HepG2 (cell line): ENCODE measurements around the gene CPAMD8. TPM values are rescaled to one million over a fixed set of nuclear protein-coding genes. Genes with fewer than 3 reads are reported as not detected.

Experiments
- AHR ChIP-seq: IDR thresholded peaks from 2 replicates; pipeline ENCODE4 v1.6.1; 2018; ENCODE audit warnings: missing genetic modification reagents, missing compliant biosample characterization
- ARID2 ChIP-seq: sonication (generic); formaldehyde crosslinking; IDR thresholded peaks from 2 replicates; pipeline ENCODE4 v1.8.1; 2022; ENCODE audit warnings: mild to moderate bottlenecking, missing genetic modification reagents, borderline replicate concordance
- CEBPG ChIP-seq: IDR thresholded peaks from 2 replicates; pipeline ENCODE4 v1.6.1; 2016
- DNMT3B ChIP-seq: conservative IDR thresholded peaks from 2 replicates; pipeline ENCODE4 v1.6.1; 2016; ENCODE audit warnings: missing biosample characterization, control low read depth
- FOXA3 ChIP-seq: IDR thresholded peaks from 2 replicates; pipeline ENCODE4 v1.6.1; 2016; ENCODE audit warnings: missing genetic modification reagents, missing compliant biosample characterization
- HCFC1 ChIP-seq: fragments of 150-350 bp; IDR thresholded peaks from 2 replicates; pipeline ENCODE4 v1.6.1; 2014; ENCODE audit warnings: low read depth, low read length
- HDAC1 ChIP-seq: sonication (generic); formaldehyde crosslinking; IDR thresholded peaks from 2 replicates; pipeline ENCODE4 v1.5.1; 2020; ENCODE audit warnings: mild to moderate bottlenecking, missing genetic modification reagents
- HIVEP1 ChIP-seq: sonication (generic); formaldehyde crosslinking; IDR thresholded peaks from 2 replicates; pipeline ENCODE4 v1.4.0; 2020; ENCODE audit warnings: mild to moderate bottlenecking, missing genetic modification reagents
- IKZF4 ChIP-seq: sonication (generic); formaldehyde crosslinking; IDR thresholded peaks from 2 replicates; pipeline ENCODE4 v1.5.1; 2020; ENCODE audit warnings: borderline replicate concordance, mild to moderate bottlenecking, low read depth, missing genetic modification reagents; ENCODE audit errors: not compliant biosample characterization
- KAT7 ChIP-seq: IDR thresholded peaks from 2 replicates; pipeline ENCODE4 v1.6.1; 2018; ENCODE audit warnings: borderline replicate concordance, missing compliant biosample characterization
- MAFK ChIP-seq, 2 experiments: IDR thresholded peaks in 1 of 2; conservative IDR thresholded peaks in 1 of 2; 2 replicates each; pipeline ENCODE4 v1.6.1; 2011; ENCODE audit warnings: improper control_type of control experiment in 2 of 2, low read length in 2 of 2
- NBN ChIP-seq: fragments of 450-650 bp; conservative IDR thresholded peaks from 2 replicates; pipeline ENCODE4 v1.6.1; 2017
- NKX3-1 ChIP-seq: sonication (generic); formaldehyde crosslinking; IDR thresholded peaks from 2 replicates; pipeline ENCODE4 v1.5.0; 2020; ENCODE audit warnings: missing genetic modification reagents
- TEF ChIP-seq: sonication (generic); formaldehyde crosslinking; IDR thresholded peaks from 2 replicates; pipeline ENCODE4 v1.5.0; 2020; ENCODE audit warnings: missing genetic modification reagents
- ZKSCAN5 ChIP-seq: sonication (generic); formaldehyde crosslinking; IDR thresholded peaks from 2 replicates; pipeline ENCODE4 v1.5.1; 2020; ENCODE audit warnings: mild to moderate bottlenecking, missing genetic modification reagents
- ZNF343 ChIP-seq: sonication (generic); formaldehyde crosslinking; IDR thresholded peaks from 2 replicates; pipeline ENCODE4 v1.4.0; 2020; ENCODE audit warnings: mild to moderate bottlenecking, missing genetic modification reagents
- ZNF468 ChIP-seq: sonication (generic); formaldehyde crosslinking; IDR thresholded peaks from 2 replicates; pipeline ENCODE4 v1.8.0; 2022; ENCODE audit warnings: mild to moderate bottlenecking, moderate library complexity, missing genetic modification reagents
- ZNF580 ChIP-seq: IDR thresholded peaks from 2 replicates; pipeline ENCODE4 v1.6.1; 2016; ENCODE audit warnings: low read depth, borderline replicate concordance
- ZNF710 ChIP-seq: sonication (generic); formaldehyde crosslinking; IDR thresholded peaks from 2 replicates; pipeline ENCODE4 v1.5.0; 2020; ENCODE audit warnings: mild to moderate bottlenecking, missing genetic modification reagents, borderline replicate concordance
- ZSCAN31 ChIP-seq: sonication (generic); formaldehyde crosslinking; IDR thresholded peaks from 2 replicates; pipeline ENCODE4 v1.5.0; 2020; ENCODE audit warnings: low read depth, mild to moderate bottlenecking, missing genetic modification reagents
- polyA plus RNA-seq, 8 experiments: library from polyadenylated mRNA; depleted of rRNA in 3 of 8; stranded (reverse) in 7 of 8; unstranded in 1 of 8; fragments of >200 nt; fragmentation: Illumina TruSeq in 4 of 8; extraction: Trizol in 4 of 8; gene quantifications; 2 replicates each; pipeline versions ENCODE4 v1.2.1 to v1.2.3, GENCODE V29; 2011 to 2016; ENCODE audit warnings: low read depth in 4 of 8, missing spikeins in 1 of 8, mixed read lengths in 1 of 8; ENCODE audit not compliant: insufficient read depth in 1 of 8
- total RNA-seq, 5 experiments: library from RNA; depleted of rRNA; stranded (reverse); fragments of >200 nt; fragmentation: Illumina TruSeq; extraction: Trizol; gene quantifications; 2 replicates each; pipeline ENCODE4 v1.2.3, GENCODE V29; 2016; ENCODE audit warnings: low read depth in 1 of 5
- TF ChIP-seq, protein P1 (sequence below): sonication (generic); formaldehyde crosslinking; IDR thresholded peaks from 2 replicates; pipeline ENCODE4 v1.4.0; 2020; ENCODE audit warnings: mild to moderate bottlenecking, missing genetic modification reagents, borderline replicate concordance
- TF ChIP-seq, protein P2 (sequence below): sonication (generic); formaldehyde crosslinking; IDR thresholded peaks from 2 replicates; pipeline ENCODE4 v1.5.0; 2020; ENCODE audit warnings: missing genetic modification reagents

Gene CPAMD8
- total and polyA plus RNA-seq, 2 of the 13 experiments (the other 11 are each of a cell fraction or from before 2014, with no cell fraction given), result 0.29 to 0.34 TPM

GRCh38 chr19:17075035-17075863, 48.6 kb upstream of the CPAMD8 start, which contains the start of the genes HAUS8 and MYO9B (continued):
- TF ChIP-seq, protein P1, sequence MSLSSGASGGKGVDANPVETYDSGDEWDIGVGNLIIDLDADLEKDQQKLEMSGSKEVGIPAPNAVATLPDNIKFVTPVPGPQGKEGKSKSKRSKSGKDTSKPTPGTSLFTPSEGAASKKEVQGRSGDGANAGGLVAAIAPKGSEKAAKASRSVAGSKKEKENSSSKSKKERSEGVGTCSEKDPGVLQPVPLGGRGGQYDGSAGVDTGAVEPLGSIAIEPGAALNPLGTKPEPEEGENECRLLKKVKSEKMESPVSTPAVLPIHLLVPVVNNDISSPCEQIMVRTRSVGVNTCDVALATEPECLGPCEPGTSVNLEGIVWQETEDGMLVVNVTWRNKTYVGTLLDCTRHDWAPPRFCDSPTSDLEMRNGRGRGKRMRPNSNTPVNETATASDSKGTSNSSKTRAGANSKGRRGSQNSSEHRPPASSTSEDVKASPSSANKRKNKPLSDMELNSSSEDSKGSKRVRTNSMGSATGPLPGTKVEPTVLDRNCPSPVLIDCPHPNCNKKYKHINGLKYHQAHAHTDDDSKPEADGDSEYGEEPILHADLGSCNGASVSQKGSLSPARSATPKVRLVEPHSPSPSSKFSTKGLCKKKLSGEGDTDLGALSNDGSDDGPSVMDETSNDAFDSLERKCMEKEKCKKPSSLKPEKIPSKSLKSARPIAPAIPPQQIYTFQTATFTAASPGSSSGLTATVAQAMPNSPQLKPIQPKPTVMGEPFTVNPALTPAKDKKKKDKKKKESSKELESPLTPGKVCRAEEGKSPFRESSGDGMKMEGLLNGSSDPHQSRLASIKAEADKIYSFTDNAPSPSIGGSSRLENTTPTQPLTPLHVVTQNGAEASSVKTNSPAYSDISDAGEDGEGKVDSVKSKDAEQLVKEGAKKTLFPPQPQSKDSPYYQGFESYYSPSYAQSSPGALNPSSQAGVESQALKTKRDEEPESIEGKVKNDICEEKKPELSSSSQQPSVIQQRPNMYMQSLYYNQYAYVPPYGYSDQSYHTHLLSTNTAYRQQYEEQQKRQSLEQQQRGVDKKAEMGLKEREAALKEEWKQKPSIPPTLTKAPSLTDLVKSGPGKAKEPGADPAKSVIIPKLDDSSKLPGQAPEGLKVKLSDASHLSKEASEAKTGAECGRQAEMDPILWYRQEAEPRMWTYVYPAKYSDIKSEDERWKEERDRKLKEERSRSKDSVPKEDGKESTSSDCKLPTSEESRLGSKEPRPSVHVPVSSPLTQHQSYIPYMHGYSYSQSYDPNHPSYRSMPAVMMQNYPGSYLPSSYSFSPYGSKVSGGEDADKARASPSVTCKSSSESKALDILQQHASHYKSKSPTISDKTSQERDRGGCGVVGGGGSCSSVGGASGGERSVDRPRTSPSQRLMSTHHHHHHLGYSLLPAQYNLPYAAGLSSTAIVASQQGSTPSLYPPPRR (CRISPR knock-in tag), result peak; percentile 46; the same call in 1 of the 2 replicates
- TF ChIP-seq TEF (CRISPR knock-in tag) (no peak), ZNF468 (no peak), HDAC1 (CRISPR knock-in tag) (peak; percentile 96), DNMT3B (CRISPR knock-in tag) (peak; percentile 71; the same call in 1 of the 2 replicates), ZSCAN31 (no peak), AHR (CRISPR knock-in tag) (no peak), HCFC1 (no peak), IKZF4 (no peak), ZNF343 (CRISPR knock-in tag) (no peak), NBN (no peak), ZNF710 (no peak), NKX3-1 (CRISPR knock-in tag) (no peak), HIVEP1 (CRISPR knock-in tag) (no peak), ZNF580 (peak; percentile 86; the same call in 1 of the 2 replicates), FOXA3 (CRISPR knock-in tag) (peak; percentile 34; the same call in 1 of the 2 replicates), KAT7 (CRISPR knock-in tag) (peak; percentile 60; the same call in 1 of the 2 replicates), CEBPG (CRISPR knock-in tag) (no peak), ZKSCAN5 (no peak), ARID2 (CRISPR knock-in tag) (no peak), MAFK (conservative IDR thresholded peaks at IDR 0.05 in 1 of 2, IDR thresholded peaks at IDR 0.05 in 1 of 2; ENCODE audit: low read length in 2 of 2) (no peak)
- TF ChIP-seq, protein P2, sequence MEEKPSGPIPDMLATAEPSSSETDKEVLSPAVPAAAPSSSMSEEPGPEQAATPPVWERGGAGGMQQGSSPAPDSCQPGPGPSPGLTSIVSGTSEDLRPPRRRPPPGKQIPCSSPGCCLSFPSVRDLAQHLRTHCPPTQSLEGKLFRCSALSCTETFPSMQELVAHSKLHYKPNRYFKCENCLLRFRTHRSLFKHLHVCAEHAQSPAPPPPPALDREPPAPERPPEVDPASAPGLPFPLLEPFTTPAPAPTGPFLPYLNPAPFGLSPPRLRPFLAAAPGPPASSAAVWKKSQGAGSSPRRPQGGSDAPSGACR, result peak; percentile 87
